HG02798 (cell line): ENCODE measurements around the gene IRF3.
A peak's percentile ranks its signal among the peaks of the same experiment; 100 is the strongest.

Source experiments
- ATAC-seq: cut with Tn5 transposase; IDR thresholded peaks from one replicate; pipeline ENCODE4 v1.9.1; 2021; ENCODE audit warnings: mild to moderate bottlenecking; ENCODE audit not compliant: unreplicated experiment, poor library complexity

IRF3 gene

DNA sequence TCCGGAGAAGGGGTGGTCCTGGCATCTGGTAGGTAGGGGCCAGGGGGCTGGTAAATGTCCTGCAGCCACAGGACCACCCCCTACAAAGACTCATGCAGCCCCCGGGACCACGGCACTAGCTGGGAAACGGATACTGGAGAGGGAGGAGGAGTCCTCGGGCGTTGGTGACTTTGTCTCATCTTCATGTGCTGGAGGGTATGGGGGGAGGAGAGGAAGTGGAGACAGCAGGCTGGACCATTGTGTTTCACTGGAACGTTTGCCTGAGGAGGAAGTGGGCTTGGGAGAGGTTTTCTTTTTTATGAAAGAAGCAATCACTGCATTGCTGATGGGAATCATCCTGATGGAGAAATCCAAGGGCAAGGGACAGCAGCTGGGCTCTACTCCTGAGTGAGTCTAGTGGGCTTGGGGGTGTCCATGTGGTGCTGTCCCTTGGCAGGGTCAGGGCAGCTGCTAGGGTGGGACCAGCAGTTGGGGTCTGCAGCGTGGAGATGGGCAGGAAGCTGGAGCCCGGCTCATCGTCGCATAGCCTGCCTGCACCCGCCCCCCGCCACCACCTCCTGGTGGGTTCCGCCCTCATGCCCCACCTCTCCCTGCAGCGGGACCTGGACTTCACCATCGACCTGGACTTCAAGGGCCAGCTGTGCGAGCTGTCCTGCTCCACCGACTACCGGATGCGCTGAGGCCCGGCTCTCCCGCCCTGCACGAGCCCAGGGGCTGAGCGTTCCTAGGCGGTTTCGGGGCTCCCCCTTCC is 22.1 kb upstream of the IRF3 start:
- no peak for ATAC-seq

DNA sequence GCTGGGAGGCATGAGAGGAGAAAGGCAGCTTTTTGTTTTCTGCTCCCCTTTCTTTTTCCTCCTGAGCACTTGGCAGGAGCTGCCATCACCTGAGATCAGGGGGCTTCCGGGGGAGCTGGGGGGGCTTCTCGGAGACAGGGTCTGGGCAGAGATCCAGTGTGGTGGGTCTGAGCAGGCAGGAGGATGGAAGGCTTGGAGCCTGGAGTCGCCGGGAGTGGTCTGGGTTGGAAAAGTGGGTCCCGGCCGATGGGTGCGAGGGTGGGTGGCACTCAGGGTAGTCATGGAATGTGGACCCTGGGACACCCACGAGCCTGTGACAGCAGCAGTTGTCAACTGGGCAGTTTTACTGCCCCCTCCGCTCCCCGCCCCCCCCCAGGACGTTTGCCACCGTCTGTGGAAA is 21.5 kb upstream of the IRF3 start:
- ATAC-seq = no peak

DNA sequence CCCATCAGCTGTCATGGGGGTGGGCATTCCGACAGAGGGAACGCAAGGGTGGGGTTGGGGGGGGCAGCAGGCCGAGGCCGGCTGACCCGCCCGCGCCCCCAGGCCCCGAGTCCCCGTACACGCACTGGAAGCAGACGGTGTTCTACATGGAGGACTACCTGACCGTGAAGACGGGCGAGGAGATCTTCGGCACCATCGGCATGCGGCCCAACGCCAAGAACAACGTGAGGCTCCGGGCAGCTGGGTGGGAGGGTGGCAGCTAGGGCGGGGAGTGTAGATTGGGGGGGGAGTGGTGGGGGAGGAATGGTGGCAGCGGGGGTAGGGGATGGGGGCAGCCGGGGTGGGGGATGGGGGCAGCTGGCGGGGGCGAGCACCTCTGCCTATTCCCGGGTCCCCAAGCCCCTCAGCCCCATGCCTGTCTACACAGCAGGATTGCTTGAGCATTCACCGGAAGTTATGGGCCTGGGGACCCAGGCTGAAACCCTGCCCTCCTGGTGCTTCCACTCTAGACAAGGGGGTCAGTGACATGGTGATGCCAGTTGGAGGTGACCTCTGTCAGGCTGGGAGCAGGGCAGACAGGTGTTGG is 20.9 kb upstream of the IRF3 start:
- ATAC-seq = no peak

DNA sequence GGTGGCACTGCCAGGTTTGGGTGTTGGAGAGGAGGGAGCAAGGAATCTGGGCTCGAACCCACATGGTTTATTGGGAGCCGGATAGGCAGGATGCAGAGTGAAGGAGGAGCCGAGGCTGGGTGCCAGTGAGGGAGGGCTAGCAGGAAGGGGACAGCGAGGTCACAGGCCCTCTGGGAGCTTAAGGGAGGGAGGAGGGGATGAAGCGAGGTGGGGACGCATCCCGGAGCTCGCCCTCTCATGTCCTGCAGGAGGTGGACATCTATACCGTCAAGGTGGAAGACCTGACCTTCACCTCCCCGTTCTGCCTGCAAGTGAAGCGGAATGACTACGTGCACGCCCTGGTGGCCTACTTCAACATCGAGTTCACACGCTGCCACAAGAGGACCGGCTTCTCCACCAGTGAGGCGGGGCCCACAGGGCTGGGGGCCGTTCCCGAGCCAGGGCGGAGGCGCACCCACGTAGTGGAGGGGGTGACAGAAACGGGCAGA is 20.2 kb upstream of the IRF3 start:
- ATAC-seq = no peak

DNA sequence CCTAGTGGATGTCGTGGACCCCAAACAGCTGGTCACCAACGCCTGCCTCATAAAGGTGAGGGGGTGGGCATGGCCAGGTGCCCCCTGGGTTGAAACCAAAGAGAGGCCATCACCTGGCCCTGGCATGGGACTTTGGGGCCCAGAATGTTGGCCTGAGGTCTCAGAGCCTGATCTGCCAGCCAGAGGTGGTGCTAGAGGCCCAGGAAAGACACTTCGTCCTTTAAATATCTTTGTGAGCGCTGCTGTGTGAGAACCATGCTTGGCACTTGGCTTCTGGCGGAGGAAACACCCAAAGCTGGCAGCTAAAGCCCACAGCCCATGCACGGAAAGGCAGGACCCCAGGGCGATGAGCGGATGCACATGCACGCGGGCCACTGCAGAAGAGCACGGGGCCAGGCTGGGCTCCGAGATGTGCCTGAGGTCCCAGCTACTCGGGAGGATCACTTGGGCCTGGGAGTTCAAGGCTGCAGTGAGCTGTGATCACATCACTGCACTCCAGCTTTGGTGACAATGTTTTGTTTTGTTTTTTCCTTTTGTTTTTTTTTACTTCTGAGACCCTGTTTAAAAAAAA is 19.4 kb upstream of the IRF3 start:
- ATAC-seq = no peak

DNA sequence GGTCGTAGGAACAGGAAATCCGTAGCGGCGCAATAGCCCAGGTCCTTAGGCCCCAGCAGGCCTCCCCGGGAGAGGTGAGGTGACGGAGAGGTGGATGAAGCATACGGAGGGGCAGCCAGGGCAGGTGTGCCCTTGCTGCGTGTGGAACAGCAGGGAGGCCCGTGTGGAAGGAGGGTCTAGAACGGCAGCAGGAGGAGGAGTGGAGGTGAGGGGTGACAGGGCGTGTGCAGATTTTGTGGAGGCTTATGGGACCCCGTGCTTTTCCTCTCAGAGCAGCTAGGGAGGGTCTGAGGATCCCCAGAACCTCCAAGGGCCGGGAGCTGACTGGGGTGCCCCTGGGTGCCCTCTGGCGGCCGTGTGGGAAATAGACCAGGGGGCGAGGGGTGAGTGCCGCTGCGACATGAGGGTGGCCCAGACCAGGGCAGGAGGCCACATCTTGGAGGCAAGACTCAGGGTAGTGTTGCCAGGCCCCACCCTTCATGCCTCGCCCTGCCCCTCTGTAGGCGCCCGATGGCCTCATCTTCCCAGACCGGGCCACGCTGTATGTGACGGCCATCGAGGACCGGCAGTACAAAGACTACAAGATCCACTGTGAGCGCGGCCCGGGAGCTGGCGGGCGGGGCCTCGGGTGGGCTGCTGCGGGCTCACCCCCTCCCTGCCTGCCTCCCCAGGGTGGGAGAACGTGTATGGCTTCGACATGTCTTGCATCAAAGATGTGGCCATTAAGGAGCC is 18.8 kb upstream of the IRF3 start:
- ATAC-seq = no peak

DNA sequence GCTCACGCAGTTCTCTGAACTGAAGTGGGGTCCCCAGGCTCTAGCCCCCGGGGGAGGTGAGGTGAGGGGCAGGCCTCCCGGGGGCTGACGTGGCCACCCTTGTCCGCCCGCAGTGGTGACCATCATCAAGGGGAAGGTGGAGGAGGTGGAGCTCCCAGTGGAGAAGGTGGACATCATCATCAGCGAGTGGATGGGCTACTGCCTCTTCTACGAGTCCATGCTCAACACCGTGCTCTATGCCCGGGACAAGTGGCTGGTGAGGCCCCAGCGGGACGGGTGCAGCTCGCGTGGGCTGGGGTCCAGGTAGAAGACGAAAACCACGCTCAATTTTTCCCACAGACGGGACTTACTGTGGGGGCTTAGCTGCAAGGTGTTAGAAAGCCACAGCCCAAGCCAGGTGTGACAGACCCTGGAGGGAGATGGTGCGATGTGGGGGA is 18.2 kb upstream of the IRF3 start:
- ATAC-seq = no peak

DNA sequence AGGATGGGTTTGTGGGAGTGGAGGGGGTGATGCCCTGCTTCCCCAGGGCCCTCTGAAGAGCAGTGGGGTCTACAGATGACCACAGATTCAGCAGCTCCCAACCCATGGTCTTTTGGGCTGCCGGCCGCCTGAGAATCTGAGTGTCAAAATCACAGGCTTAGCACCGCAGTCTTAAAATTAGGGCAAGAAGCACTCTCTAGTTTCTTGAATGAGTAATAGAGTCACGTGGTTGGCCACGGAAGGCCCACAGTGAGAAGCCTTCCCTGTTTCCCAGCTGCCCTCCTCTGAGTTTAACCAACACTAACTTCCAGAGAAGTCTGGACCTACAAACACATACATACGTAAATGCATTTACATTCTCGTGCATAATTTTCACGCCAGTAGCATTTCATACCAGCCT is 16.6 kb upstream of the IRF3 start:
- ATAC-seq = no peak

DNA sequence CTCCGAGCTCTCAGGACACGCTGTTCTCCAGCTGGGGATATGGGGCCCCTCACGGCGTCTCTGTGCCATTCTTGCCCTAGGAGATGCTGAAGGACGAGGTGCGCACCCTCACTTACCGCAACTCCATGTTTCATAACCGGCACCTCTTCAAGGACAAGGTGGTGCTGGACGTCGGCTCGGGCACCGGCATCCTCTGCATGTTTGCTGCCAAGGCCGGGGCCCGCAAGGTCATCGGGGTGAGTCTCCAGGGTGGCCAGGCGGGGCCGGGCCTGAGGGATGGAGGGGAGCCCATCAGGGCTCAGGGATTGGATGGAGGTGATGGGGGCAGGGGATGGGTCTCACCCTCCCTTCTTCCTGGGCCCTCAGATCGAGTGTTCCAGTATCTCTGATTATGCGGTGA is 16.2 kb upstream of the IRF3 start:
- ATAC-seq = no peak

DNA sequence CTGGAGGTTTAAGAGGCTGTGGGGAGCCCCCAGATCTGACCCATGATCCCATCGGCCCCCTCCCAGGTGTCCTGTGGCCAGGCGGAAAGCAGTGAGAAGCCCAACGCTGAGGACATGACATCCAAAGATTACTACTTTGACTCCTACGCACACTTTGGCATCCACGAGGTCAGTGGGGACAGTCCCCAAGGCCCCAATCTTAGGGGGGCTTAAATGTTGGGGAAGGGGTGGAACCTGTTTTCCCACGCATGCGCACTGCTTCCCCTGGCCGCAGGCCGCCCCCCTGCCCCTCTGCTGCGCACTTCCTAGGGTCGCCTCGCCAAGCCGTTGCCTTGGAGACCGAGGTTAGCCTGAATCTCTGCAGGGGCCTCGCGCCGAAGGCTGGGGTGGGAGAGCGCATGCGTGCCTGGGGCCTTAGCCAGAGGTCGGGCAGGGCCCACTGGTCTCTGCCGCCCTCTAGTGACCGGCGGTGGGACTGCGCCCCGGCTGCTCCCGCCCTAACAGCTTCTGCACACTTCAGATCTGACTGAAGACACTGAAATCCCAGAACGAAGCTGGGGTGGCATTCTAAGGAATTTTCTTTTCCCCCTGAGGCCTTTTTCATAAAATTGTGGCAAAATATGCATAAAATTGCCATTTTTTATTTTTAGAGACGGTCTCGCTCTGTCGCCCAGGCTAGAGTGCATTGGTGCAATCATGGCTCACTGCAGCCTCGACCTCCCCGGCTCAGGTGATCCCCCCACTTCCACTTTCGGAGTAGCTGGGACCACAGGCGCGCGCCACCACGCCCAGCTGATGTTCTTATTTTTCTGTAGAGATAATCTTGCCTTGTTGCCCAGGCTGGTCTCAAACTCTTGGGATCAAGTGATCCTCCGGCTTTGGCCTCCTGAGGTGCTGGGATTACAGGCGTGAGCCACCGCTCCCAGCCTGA is 15.0 kb upstream of the IRF3 start:
- no peak for ATAC-seq

DNA sequence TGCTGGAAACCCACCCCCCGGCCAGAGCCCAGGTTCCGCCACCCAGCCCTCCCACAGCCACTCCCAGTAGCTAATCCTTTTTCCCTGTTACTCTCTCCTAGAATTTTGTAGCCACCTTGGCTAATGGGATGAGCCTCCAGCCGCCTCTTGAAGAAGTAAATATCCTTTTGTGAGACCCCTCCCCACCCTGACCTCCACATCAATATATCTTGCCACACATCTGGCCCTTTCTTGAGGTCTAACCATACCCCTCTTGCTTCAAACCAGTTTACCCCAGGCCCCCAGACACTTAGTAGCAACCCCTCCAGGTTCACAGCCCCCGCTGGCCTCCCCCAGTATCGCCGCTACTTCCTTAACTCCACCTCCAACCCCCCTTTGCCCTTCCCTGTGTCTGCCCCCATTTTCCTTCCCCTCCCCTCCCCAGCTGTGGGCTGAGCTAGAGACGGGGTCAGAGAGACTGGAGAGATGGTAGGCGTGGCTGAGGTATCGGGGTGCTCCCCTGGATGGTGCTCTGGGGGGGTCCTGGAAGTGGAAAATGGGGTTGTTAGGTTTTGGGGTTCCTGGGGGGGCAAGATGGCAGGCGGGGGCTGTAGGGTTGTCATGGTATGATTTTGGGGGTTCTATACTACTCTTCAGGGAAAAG is 14.2 kb upstream of the IRF3 start:
- ATAC-seq = no peak

DNA sequence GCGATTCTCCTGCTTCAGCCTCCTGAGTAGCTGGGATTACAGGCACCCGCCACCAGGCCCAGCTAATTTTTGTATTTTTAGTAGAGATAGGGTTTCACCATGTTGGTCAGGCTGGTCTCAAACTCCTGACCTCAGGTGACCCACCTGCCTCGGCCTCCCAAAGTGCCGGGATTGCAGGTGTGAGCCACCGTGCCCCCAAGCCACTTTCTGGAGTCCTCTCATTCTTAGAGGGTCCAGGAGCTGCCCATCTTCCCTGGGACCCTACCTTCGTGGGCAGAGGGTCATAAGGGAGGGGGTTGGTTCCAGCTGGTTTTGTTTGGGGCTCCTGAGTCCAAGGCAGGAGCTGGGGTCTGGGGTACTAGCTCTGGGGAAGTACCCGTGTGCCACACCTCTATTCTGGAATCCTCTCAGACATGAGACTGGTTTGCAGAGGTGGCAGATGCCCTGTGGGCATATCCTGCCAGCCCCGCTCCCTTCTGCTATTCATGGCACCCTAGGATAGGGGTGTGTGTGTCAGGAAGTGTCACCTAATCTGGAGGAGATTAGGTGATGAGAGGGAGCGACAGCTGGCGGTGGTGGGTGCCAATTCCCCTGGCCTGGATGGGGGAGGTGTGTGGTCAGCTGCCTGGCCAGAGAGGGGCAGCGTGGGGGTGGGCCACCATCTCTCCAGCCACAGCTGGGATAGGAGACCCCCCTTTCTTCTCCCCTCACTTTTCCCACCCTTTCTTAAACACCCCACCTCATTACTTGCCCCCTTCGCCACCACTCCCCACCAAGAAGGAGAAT is 13.5 kb upstream of the IRF3 start:
- ATAC-seq = no peak

DNA sequence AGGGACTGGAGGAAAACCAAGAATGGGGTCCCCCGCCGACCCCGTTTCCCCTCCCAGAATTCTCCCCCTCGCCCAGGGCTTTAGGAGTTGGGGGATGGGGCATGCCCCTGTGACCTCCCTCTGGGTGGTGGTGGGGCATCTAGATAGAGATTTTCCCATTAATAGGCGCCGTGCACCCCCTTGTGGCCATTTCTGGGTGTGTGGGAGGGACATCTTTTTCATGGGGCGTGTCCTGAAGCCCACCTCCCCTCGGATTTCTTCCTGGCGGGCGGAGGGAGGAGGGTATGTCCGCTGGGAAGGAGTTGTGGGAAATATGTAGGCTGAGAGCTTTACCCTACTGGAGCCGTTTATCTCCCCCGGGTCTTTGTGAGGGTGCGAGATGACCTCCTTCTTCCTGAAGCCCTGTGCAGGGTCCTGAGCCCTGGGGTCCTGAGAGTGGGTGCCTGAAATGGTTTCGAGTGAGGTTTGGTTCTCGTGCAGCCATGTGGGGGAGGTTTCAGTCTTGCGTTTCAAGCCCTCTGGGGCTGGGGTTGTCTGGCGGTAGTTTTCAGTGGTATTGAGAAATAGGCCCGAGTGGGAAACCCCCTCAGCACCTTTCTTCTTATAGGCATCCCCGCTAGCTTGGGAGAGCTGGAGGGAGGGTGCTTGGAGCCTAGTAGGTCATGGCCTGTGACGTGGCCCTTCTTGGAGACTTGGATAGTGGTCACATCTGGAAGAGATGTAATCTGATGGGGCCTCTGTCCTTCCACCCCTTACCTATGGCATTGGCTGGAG is 12.4 kb upstream of the IRF3 start:
- no peak for ATAC-seq

DNA sequence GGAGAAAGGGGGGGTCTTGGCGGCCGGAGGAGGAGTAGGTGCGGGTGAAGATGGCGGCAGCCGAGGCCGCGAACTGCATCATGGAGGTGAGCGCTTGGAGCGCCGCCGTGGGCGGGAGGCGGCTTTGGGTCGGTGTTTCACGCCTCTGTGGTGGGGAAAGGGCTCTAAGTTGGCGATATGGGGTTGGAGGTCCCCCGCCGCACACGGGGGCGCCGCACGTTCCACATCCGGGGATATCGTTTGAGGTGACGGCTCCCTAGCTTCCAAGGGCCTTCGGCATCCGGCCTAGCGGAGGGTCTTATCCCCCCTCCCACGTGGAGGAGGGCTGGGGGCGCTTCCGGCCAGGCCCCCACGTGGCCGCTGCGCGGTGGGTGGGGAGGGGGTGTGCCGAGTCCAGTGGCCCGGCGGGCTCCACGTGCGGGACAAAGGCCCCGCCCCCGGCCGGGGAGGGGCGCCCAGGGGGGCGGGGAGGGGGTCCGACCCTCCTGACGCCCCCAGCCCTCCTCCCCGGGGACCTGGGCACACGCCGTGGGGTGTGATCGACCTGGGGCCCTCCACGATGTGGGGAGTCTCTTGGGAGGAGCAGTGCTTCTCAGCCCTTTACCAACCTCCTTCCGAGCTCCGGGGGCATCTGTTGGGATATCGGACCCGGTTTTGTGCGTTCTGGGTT is 11.7 kb upstream of the IRF3 start, which contains the start of gene PRMT1:
Gene PRMT1, plus strand, starts transcription at position 41 of the 670 bp plus-strand sequence. Its CDS starts 10 bp downstream, at position 51.
- ATAC-seq = no peak

DNA sequence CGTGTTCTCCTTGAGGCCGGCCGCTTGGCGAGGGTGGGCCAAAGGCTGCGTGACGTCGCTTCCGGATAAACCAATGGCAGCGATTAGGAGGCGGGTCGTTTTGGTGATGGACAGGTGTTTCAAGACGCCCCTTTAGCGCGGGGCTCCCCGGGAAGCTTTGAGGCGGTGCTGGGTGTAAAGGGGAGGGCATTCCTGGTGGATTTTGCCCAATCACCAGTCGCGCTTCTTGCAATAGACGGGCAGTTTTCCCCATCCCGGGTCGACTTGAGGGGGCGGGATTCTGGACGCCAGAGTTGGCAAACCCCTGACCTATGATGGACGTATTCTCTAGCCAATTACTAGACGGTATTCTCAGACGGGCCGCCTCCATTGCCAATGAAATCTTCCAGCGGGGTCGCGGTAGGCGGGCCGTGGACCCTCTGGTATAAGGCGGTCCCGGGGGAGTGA is 11.2 kb upstream of the IRF3 start:
- peak; percentile 78 for ATAC-seq

DNA sequence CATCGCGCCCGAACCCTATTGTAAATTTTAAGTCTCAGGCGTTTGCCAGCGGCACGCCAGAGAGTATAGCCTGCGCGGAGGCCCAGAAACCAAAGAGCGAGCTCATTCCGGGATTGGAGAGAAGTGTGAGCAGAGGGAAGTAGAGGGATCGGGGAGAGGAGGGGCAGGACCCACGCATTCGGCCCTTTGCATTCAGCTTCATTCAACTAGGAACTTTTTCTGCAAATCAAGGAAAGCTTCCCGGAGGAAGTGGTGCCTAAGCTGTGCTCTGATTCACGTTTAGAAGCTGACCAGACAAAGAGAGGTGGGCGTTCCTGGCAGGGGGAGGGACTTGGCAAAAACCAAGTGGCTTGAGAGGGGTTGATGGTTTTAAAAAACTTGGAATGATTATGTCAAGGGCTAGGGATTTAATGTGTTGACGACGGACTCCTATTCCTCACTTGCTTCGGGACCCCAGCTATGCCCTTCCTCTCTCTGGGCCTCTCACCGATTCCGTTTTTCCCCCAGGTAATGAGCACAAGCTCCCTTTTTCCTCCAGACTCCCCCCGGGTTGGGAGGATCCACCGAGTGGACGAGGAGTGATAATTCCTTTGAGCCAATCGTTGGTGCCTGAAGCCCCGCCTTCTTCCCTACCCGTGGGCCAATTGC is 10.6 kb upstream of the IRF3 start:
- ATAC-seq = peak; percentile 22
